IPS-20b (cell line): ENCODE data around the gene MALRD1.

Experiments used
- H3K27ac ChIP-seq: one replicate; pipeline ENCODE4 v1.5.1; 2013; ENCODE audit warnings: low read length
- H3K27me3 ChIP-seq: 2 replicates; pipeline ENCODE4 v1.6.1; 2013; ENCODE audit warnings: mild to moderate bottlenecking, low read length, inconsistent platforms; ENCODE audit not compliant: insufficient read depth
- H3K36me3 ChIP-seq: 2 replicates; pipeline ENCODE4 v1.6.1; 2013; ENCODE audit warnings: low read depth, mild to moderate bottlenecking, inconsistent platforms, low read length, moderate library complexity; ENCODE audit not compliant: insufficient read depth
- H3K4me1 ChIP-seq: 2 replicates; pipeline ENCODE4 v1.6.1; 2013; ENCODE audit warnings: mild to moderate bottlenecking, control low read depth, inconsistent platforms, low read length, moderate library complexity; ENCODE audit not compliant: insufficient read depth
- H3K4me3 ChIP-seq: 2 replicates; pipeline ENCODE4 v1.5.1; 2013; ENCODE audit warnings: mild to moderate bottlenecking, low read length, inconsistent platforms
- H3K9ac ChIP-seq: 2 replicates; pipeline ENCODE4 v1.6.1; 2013; ENCODE audit warnings: low read depth, mild to moderate bottlenecking, inconsistent platforms, low read length, moderate library complexity
- H3K9me3 ChIP-seq: 2 replicates; pipeline ENCODE4 v1.6.1; 2013; ENCODE audit warnings: mild to moderate bottlenecking, low read depth, low read length, inconsistent platforms; ENCODE audit not compliant: insufficient read depth

The MALRD1 gene

GRCh38 chr10:19302117-19302516 lies 253.5 kb downstream of the MALRD1 start:
- H3K4me1 ChIP-seq, result peaks cover 6% of the 10 kb centered on the region; the same call in 1 of the 2 replicates
- no peak overlapping the region for H3K27ac ChIP-seq
- no peak overlapping the region for H3K9ac ChIP-seq
- H3K4me3 ChIP-seq, result no peak overlapping the region
- H3K36me3 ChIP-seq, result no peaks in the 10 kb centered on the region
- no peaks in the 10 kb centered on the region for H3K27me3 ChIP-seq
- no peaks in the 10 kb centered on the region for H3K9me3 ChIP-seq

- no peaks in the 10 kb centered on the region for H3K36me3 ChIP-seq
- H3K27ac ChIP-seq, result no peak overlapping the region
- no peak overlapping the region for H3K9ac ChIP-seq
- H3K27me3 ChIP-seq, result no peaks in the 10 kb centered on the region
- no peaks in the 10 kb centered on the region for H3K9me3 ChIP-seq
- no peaks in the 10 kb centered on the region for H3K4me1 ChIP-seq
- no peak overlapping the region for H3K4me3 ChIP-seq
Observed at GRCh38 chr10:19310066-19310465, 261.5 kb downstream of the MALRD1 start.

- Histone ChIP-seq H3K27ac (no peak overlapping the region), H3K36me3 (no peaks in the 10 kb centered on the region), H3K27me3 (no peaks in the 10 kb centered on the region)
Observed at GRCh38 chr10:19316204-19316870, 267.7 kb downstream of the MALRD1 start.

GRCh38 chr10:19317952-19318351 lies 269.4 kb downstream of the MALRD1 start:
- H3K36me3 ChIP-seq, result no peaks in the 10 kb centered on the region
- no peak overlapping the region for H3K4me3 ChIP-seq
- H3K9ac ChIP-seq, result no peak overlapping the region
- no peaks in the 10 kb centered on the region for H3K9me3 ChIP-seq
- H3K27ac ChIP-seq, result no peak overlapping the region
- H3K4me1 ChIP-seq, result no peaks in the 10 kb centered on the region
- no peaks in the 10 kb centered on the region for H3K27me3 ChIP-seq

More at GRCh38 chr10:19316204-19316870, 267.7 kb downstream of the MALRD1 start:
- no peaks in the 10 kb centered on the region for H3K4me1 ChIP-seq
- H3K4me3 ChIP-seq, result no peak overlapping the region
- no peak overlapping the region for H3K9ac ChIP-seq
- no peaks in the 10 kb centered on the region for H3K9me3 ChIP-seq

GRCh38 chr10:19325581-19325980 lies 277.0 kb downstream of the MALRD1 start:
- no peaks in the 10 kb centered on the region for H3K36me3 ChIP-seq
- H3K4me1 ChIP-seq, result no peaks in the 10 kb centered on the region
- H3K27me3 ChIP-seq, result no peaks in the 10 kb centered on the region
- H3K27ac ChIP-seq, result no peak overlapping the region
- H3K9me3 ChIP-seq, result no peaks in the 10 kb centered on the region
- H3K4me3 ChIP-seq, result no peak overlapping the region
- no peak overlapping the region for H3K9ac ChIP-seq

GRCh38 chr10:19328582-19328981 lies 280.0 kb downstream of the MALRD1 start:
- H3K9ac ChIP-seq, result no peak overlapping the region

GRCh38 chr10:19329475-19329874 lies 280.9 kb downstream of the MALRD1 start:
- no peaks in the 10 kb centered on the region for H3K9me3 ChIP-seq
- no peaks in the 10 kb centered on the region for H3K27me3 ChIP-seq
- H3K9ac ChIP-seq, result no peak overlapping the region
- no peak overlapping the region for H3K4me3 ChIP-seq
- H3K27ac ChIP-seq, result no peak overlapping the region
- H3K36me3 ChIP-seq, result no peaks in the 10 kb centered on the region
- no peaks in the 10 kb centered on the region for H3K4me1 ChIP-seq

More at GRCh38 chr10:19328582-19328981, 280.0 kb downstream of the MALRD1 start:
- H3K9me3 ChIP-seq, result no peaks in the 10 kb centered on the region
- no peak overlapping the region for H3K4me3 ChIP-seq
- H3K27me3 ChIP-seq, result no peaks in the 10 kb centered on the region
- H3K27ac ChIP-seq, result no peak overlapping the region
- no peaks in the 10 kb centered on the region for H3K36me3 ChIP-seq
- no peaks in the 10 kb centered on the region for H3K4me1 ChIP-seq

- Histone ChIP-seq H3K4me3 (no peak overlapping the region), H3K9me3 (no peaks in the 10 kb centered on the region), H3K27ac (no peak overlapping the region), H3K27me3 (no peaks in the 10 kb centered on the region), H3K36me3 (no peaks in the 10 kb centered on the region), H3K4me1 (no peaks in the 10 kb centered on the region), H3K9ac (no peak overlapping the region)
Observed at GRCh38 chr10:19332304-19332703, 283.7 kb downstream of the MALRD1 start.

GRCh38 chr10:19333631-19334030 lies 285.0 kb downstream of the MALRD1 start:
- H3K9me3 ChIP-seq, result no peaks in the 10 kb centered on the region
- no peak overlapping the region for H3K27ac ChIP-seq
- H3K4me3 ChIP-seq, result no peak overlapping the region
- H3K27me3 ChIP-seq, result no peaks in the 10 kb centered on the region
- no peak overlapping the region for H3K9ac ChIP-seq
- H3K36me3 ChIP-seq, result no peaks in the 10 kb centered on the region
- H3K4me1 ChIP-seq, result no peaks in the 10 kb centered on the region

GRCh38 chr10:19347621-19348020 lies 299.0 kb downstream of the MALRD1 start:
- Histone ChIP-seq H3K9me3 (no peaks in the 10 kb centered on the region), H3K9ac (no peak overlapping the region), H3K36me3 (no peaks in the 10 kb centered on the region), H3K4me1 (no peaks in the 10 kb centered on the region), H3K4me3 (no peak overlapping the region), H3K27me3 (no peaks in the 10 kb centered on the region), H3K27ac (no peak overlapping the region)

GRCh38 chr10:19367176-19367575 lies 318.6 kb downstream of the MALRD1 start:
- H3K9ac ChIP-seq, result no peak overlapping the region
- H3K9me3 ChIP-seq, result no peaks in the 10 kb centered on the region
- no peaks in the 10 kb centered on the region for H3K36me3 ChIP-seq
- no peak overlapping the region for H3K27ac ChIP-seq
- no peaks in the 10 kb centered on the region for H3K4me1 ChIP-seq
- H3K27me3 ChIP-seq, result no peaks in the 10 kb centered on the region
- no peak overlapping the region for H3K4me3 ChIP-seq

- H3K4me3 ChIP-seq, result no peak overlapping the region
Observed at GRCh38 chr10:19373988-19374387, 325.4 kb downstream of the MALRD1 start.

More at GRCh38 chr10:19373988-19374387, 325.4 kb downstream of the MALRD1 start:
- Histone ChIP-seq H3K4me1 (no peaks in the 10 kb centered on the region; the same call in 1 of the 2 replicates), H3K9me3 (no peaks in the 10 kb centered on the region), H3K27me3 (no peaks in the 10 kb centered on the region), H3K27ac (no peak overlapping the region), H3K36me3 (no peaks in the 10 kb centered on the region), H3K9ac (no peak overlapping the region)
